Parathyroid adenoma (tissue), 2 donors: ENCODE measurements around the gene ANKRD44.

Experiments used
- H2AFZ ChIP-seq: fragments of 300-600 bp; sonication (generic); one replicate; pipeline ENCODE4 v1.7.0; 2017; ENCODE audit warnings: antibody characterized with exemption, mild to moderate bottlenecking
- H3K27ac ChIP-seq: fragments of 300-600 bp; sonication (generic); one replicate; pipeline ENCODE4 v1.7.0; 2017
- H3K27me3 ChIP-seq: fragments of 300-600 bp; sonication (generic); one replicate; pipeline ENCODE4 v1.7.0; 2017; ENCODE audit warnings: low read length; ENCODE audit not compliant: control insufficient read depth, insufficient read depth
- H3K36me3 ChIP-seq: fragments of 300-600 bp; sonication (generic); one replicate; pipeline ENCODE4 v1.7.0; 2017; ENCODE audit warnings: low read length; ENCODE audit not compliant: control insufficient read depth, insufficient read depth
- H3K4me1 ChIP-seq: fragments of 300-600 bp; sonication (generic); one replicate; pipeline ENCODE4 v1.7.0; 2017; ENCODE audit warnings: control low read depth
- H3K4me2 ChIP-seq: fragments of 300-600 bp; sonication (generic); one replicate; pipeline ENCODE4 v1.7.0; 2017; ENCODE audit warnings: low read length
- H3K4me3 ChIP-seq: fragments of 300-600 bp; sonication (generic); one replicate; pipeline ENCODE4 v1.7.0; 2017; ENCODE audit warnings: low read depth, low read length
- H3K79me2 ChIP-seq: fragments of 300-600 bp; sonication (generic); one replicate; pipeline ENCODE4 v1.7.0; 2017; ENCODE audit warnings: control low read depth
- H3K9ac ChIP-seq: fragments of 300-600 bp; sonication (generic); one replicate; pipeline ENCODE4 v1.7.0; 2017; ENCODE audit warnings: mild to moderate bottlenecking
- H3K9me3 ChIP-seq: fragments of 300-600 bp; sonication (generic); one replicate; pipeline ENCODE4 v1.7.0; 2017; ENCODE audit warnings: low read length; ENCODE audit not compliant: control insufficient read depth
- CTCF ChIP-seq: fragments of 300-600 bp; sonication (generic); IDR thresholded peaks from one replicate; pipeline ENCODE4 v1.7.0; 2017; ENCODE audit warnings: antibody characterized with exemption, mild to moderate bottlenecking
- donor health status: primary hyperparathyroidism.

ANKRD44 gene

GRCh38 chr2:197263077-197263476, 47.5 kb downstream of the ANKRD44 start:
- Histone ChIP-seq H3K27ac (no peak overlapping the region), H3K9ac (no peak overlapping the region), H3K4me3 (no peak overlapping the region), H3K36me3 (no peaks in the 10 kb centered on the region), H3K27me3 (no peaks in the 10 kb centered on the region), H3K79me2 (peaks cover 15% of the 10 kb centered on the region), H3K4me2 (no peak overlapping the region), H2AFZ (no peak overlapping the region), H3K4me1 (no peaks in the 10 kb centered on the region), H3K9me3 (no peaks in the 10 kb centered on the region)
- no peak for TF ChIP-seq CTCF

GRCh38 chr2:197261808-197262226, 48.8 kb downstream of the ANKRD44 start:
- H3K36me3 ChIP-seq: no peaks in the 10 kb centered on the region
- H3K9me3 ChIP-seq: no peaks in the 10 kb centered on the region
- H3K4me3 ChIP-seq: no peak overlapping the region
- H3K4me1 ChIP-seq: no peaks in the 10 kb centered on the region
- TF ChIP-seq CTCF: no peak
- no peak overlapping the region for H3K4me2 ChIP-seq
- no peak overlapping the region for H3K9ac ChIP-seq
- H3K27me3 ChIP-seq: no peaks in the 10 kb centered on the region
- no peak overlapping the region for H2AFZ ChIP-seq
- H3K79me2 ChIP-seq: peaks cover 15% of the 10 kb centered on the region
- no peak overlapping the region for H3K27ac ChIP-seq

- no peak overlapping the region for H3K4me2 ChIP-seq
- no peaks in the 10 kb centered on the region for H3K36me3 ChIP-seq
- no peaks in the 10 kb centered on the region for H3K27me3 ChIP-seq
- H3K9ac ChIP-seq: no peak overlapping the region
- H3K4me1 ChIP-seq: no peaks in the 10 kb centered on the region
- H3K9me3 ChIP-seq: no peaks in the 10 kb centered on the region
- H3K4me3 ChIP-seq: no peak overlapping the region
- H3K79me2 ChIP-seq: peaks cover 7% of the 10 kb centered on the region
- TF ChIP-seq CTCF: no peak
- no peak overlapping the region for H2AFZ ChIP-seq
- no peak overlapping the region for H3K27ac ChIP-seq
Observed at GRCh38 chr2:197259470-197259999, 51.0 kb downstream of the ANKRD44 start.

- peaks cover 7% of the 10 kb centered on the region for H3K79me2 ChIP-seq
- H3K27ac ChIP-seq: no peak overlapping the region
- no peak overlapping the region for H3K4me2 ChIP-seq
- no peak overlapping the region for H3K9ac ChIP-seq
- H3K4me3 ChIP-seq: no peak overlapping the region
- H3K27me3 ChIP-seq: no peaks in the 10 kb centered on the region
- no peaks in the 10 kb centered on the region for H3K9me3 ChIP-seq
- H3K4me1 ChIP-seq: no peaks in the 10 kb centered on the region
- H3K36me3 ChIP-seq: no peaks in the 10 kb centered on the region
- no peak overlapping the region for H2AFZ ChIP-seq
- TF ChIP-seq CTCF: no peak
Observed at GRCh38 chr2:197258580-197258979, 52.0 kb downstream of the ANKRD44 start.

GRCh38 chr2:197256547-197257170, 53.9 kb downstream of the ANKRD44 start:
- H3K27me3 ChIP-seq: no peaks in the 10 kb centered on the region

More at GRCh38 chr2:197256547-197257170, 53.9 kb downstream of the ANKRD44 start:
- H3K4me3 ChIP-seq: no peak overlapping the region
- H3K4me2 ChIP-seq: no peak overlapping the region
- no peaks in the 10 kb centered on the region for H3K79me2 ChIP-seq
- H2AFZ ChIP-seq: no peak overlapping the region
- H3K36me3 ChIP-seq: no peaks in the 10 kb centered on the region
- no peak overlapping the region for H3K9ac ChIP-seq
- H3K4me1 ChIP-seq: no peaks in the 10 kb centered on the region
- no peaks in the 10 kb centered on the region for H3K9me3 ChIP-seq
- TF ChIP-seq CTCF: no peak
- no peak overlapping the region for H3K27ac ChIP-seq
